ENCODE results near the gene TPPP2. TPM values are rescaled to one million over a fixed set of nuclear protein-coding genes. Genes with fewer than 3 reads are reported as not detected.

Gene TPPP2
- total RNA-seq, 1 experiment from 2014 or later: 0.35 TPM

DNA sequence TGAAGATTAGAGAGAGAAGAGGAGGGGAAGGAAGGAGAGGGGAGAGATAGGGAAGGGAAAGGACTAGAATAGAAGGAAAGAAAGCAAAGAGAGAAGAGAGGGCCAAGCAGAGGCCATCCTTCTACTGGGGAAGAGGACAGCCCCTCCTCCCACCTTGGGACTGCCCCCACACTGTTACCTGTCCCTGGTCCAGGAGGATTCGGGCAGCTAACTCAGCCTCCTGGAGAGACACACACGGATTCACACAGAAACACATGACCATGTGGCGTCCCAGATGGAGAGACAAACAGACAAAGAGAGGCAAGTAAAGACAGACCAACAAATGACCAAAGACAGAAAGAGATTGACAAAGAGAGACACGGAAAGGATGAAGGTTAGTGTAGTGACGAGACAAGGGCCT, 7.3 kb upstream of the TPPP2 start:
- peak overlapping the region; percentile 9 for H3K4me3 Mint-ChIP-seq
- POLR2A ChIA-PET: no interaction called here
- no peaks in the 10 kb centered on the region for H3K9me3 Mint-ChIP-seq
- DNase-seq (ENCODE audit: low spot score) (no peak), ATAC-seq (no peak)
- peaks cover 39% of the 10 kb centered on the region for H3K4me1 Mint-ChIP-seq
- H3K36me3 Mint-ChIP-seq: peaks cover 6% of the 10 kb centered on the region; the same call in 1 of the 2 replicates
- CTCF ChIA-PET: interaction anchor here (1.0 to 3.0 kb wide), 5 partner anchors 8 to 68 kb away, joined by 4 to 57 read pairs (median 12); no protein-coding TSS in a partner anchor
- H3K27me3 Mint-ChIP-seq (ENCODE audit: low read depth): peaks cover 35% of the 10 kb centered on the region
- no peak overlapping the region; the same call in 1 of the 2 replicates for H3K27ac Mint-ChIP-seq
- TF ChIP-seq SMAD3 (CRISPR knock-in tag; IDR thresholded peaks at IDR 0.05; ENCODE audit: borderline replicate concordance): no peak
- TF ChIP-seq, protein P1, sequence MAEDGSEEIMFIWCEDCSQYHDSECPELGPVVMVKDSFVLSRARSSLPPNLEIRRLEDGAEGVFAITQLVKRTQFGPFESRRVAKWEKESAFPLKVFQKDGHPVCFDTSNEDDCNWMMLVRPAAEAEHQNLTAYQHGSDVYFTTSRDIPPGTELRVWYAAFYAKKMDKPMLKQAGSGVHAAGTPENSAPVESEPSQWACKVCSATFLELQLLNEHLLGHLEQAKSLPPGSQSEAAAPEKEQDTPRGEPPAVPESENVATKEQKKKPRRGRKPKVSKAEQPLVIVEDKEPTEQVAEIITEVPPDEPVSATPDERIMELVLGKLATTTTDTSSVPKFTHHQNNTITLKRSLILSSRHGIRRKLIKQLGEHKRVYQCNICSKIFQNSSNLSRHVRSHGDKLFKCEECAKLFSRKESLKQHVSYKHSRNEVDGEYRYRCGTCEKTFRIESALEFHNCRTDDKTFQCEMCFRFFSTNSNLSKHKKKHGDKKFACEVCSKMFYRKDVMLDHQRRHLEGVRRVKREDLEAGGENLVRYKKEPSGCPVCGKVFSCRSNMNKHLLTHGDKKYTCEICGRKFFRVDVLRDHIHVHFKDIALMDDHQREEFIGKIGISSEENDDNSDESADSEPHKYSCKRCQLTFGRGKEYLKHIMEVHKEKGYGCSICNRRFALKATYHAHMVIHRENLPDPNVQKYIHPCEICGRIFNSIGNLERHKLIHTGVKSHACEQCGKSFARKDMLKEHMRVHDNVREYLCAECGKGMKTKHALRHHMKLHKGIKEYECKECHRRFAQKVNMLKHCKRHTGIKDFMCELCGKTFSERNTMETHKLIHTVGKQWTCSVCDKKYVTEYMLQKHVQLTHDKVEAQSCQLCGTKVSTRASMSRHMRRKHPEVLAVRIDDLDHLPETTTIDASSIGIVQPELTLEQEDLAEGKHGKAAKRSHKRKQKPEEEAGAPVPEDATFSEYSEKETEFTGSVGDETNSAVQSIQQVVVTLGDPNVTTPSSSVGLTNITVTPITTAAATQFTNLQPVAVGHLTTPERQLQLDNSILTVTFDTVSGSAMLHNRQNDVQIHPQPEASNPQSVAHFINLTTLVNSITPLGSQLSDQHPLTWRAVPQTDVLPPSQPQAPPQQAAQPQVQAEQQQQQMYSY (CRISPR knock-in tag; IDR thresholded peaks at IDR 0.05): no peak
- no peak for TF ChIP-seq NFATC4 (CRISPR knock-in tag; IDR thresholded peaks at IDR 0.05)
- TF ChIP-seq SMAD4 (CRISPR knock-in tag; IDR thresholded peaks at IDR 0.05): no peak
- TF ChIP-seq ETV6 (CRISPR knock-in tag; IDR thresholded peaks at IDR 0.05): no peak
- TF ChIP-seq CBFB (CRISPR knock-in tag; IDR thresholded peaks at IDR 0.05; ENCODE audit: low read depth): no peak
- TF ChIP-seq CREM (CRISPR knock-in tag; IDR thresholded peaks at IDR 0.05): no peak
- TF ChIP-seq, protein P2, sequence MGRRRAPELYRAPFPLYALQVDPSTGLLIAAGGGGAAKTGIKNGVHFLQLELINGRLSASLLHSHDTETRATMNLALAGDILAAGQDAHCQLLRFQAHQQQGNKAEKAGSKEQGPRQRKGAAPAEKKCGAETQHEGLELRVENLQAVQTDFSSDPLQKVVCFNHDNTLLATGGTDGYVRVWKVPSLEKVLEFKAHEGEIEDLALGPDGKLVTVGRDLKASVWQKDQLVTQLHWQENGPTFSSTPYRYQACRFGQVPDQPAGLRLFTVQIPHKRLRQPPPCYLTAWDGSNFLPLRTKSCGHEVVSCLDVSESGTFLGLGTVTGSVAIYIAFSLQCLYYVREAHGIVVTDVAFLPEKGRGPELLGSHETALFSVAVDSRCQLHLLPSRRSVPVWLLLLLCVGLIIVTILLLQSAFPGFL (CRISPR knock-in tag; IDR thresholded peaks at IDR 0.05; ENCODE audit: borderline replicate concordance): no peak
- TF ChIP-seq FOXJ3 (CRISPR knock-in tag; IDR thresholded peaks at IDR 0.05; ENCODE audit: borderline replicate concordance): no peak
- TF ChIP-seq, protein P3, sequence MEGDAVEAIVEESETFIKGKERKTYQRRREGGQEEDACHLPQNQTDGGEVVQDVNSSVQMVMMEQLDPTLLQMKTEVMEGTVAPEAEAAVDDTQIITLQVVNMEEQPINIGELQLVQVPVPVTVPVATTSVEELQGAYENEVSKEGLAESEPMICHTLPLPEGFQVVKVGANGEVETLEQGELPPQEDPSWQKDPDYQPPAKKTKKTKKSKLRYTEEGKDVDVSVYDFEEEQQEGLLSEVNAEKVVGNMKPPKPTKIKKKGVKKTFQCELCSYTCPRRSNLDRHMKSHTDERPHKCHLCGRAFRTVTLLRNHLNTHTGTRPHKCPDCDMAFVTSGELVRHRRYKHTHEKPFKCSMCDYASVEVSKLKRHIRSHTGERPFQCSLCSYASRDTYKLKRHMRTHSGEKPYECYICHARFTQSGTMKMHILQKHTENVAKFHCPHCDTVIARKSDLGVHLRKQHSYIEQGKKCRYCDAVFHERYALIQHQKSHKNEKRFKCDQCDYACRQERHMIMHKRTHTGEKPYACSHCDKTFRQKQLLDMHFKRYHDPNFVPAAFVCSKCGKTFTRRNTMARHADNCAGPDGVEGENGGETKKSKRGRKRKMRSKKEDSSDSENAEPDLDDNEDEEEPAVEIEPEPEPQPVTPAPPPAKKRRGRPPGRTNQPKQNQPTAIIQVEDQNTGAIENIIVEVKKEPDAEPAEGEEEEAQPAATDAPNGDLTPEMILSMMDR (IDR thresholded peaks at IDR 0.05): no peak
- no peak for TF ChIP-seq ZNF423 (CRISPR knock-in tag; IDR thresholded peaks at IDR 0.05)
- TF ChIP-seq ZNF317 (CRISPR knock-in tag; IDR thresholded peaks at IDR 0.05; ENCODE audit: borderline replicate concordance, low read depth): no peak

DNA sequence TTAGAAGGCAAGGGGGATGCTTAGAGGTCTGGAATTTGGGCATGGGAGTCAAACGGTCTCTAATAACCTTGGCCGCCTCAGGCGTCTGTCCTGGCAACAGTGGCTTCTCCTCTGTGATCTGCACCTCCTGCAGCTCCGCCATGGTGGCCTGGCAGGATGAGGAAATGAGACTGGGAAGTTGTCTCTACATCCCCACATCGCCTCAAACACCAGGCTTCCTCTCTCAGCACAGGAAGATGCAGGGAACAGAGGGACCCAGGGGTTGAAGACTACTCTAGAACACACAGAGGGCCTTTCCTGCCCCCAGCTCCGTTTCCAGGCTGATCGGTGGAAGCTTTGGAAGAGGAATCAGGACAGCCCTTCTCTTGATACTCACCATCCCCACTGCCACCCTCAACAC, 6.8 kb upstream of the TPPP2 start:
- Mint-ChIP-seq H3K27me3 (ENCODE audit: low read depth) (peaks cover 35% of the 10 kb centered on the region), H3K36me3 (peaks cover 6% of the 10 kb centered on the region; the same call in 1 of the 2 replicates), H3K27ac (no peak overlapping the region), H3K4me3 (peak overlapping the region; percentile 79; the same call in 1 of the 2 replicates), H3K9me3 (no peaks in the 10 kb centered on the region), H3K4me1 (peaks cover 39% of the 10 kb centered on the region)
- ATAC-seq: no peak
- TF ChIP-seq, protein P4, sequence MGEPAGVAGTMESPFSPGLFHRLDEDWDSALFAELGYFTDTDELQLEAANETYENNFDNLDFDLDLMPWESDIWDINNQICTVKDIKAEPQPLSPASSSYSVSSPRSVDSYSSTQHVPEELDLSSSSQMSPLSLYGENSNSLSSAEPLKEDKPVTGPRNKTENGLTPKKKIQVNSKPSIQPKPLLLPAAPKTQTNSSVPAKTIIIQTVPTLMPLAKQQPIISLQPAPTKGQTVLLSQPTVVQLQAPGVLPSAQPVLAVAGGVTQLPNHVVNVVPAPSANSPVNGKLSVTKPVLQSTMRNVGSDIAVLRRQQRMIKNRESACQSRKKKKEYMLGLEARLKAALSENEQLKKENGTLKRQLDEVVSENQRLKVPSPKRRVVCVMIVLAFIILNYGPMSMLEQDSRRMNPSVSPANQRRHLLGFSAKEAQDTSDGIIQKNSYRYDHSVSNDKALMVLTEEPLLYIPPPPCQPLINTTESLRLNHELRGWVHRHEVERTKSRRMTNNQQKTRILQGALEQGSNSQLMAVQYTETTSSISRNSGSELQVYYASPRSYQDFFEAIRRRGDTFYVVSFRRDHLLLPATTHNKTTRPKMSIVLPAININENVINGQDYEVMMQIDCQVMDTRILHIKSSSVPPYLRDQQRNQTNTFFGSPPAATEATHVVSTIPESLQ (CRISPR knock-in tag; IDR thresholded peaks at IDR 0.05): no peak
- TF ChIP-seq NFATC4 (CRISPR knock-in tag; IDR thresholded peaks at IDR 0.05) (no peak), PRRX2 (CRISPR knock-in tag; IDR thresholded peaks at IDR 0.05) (no peak), EMX1 (CRISPR knock-in tag; IDR thresholded peaks at IDR 0.05) (no peak), SMAD3 (CRISPR knock-in tag; IDR thresholded peaks at IDR 0.05; ENCODE audit: borderline replicate concordance) (no peak)
- TF ChIP-seq, protein P5, sequence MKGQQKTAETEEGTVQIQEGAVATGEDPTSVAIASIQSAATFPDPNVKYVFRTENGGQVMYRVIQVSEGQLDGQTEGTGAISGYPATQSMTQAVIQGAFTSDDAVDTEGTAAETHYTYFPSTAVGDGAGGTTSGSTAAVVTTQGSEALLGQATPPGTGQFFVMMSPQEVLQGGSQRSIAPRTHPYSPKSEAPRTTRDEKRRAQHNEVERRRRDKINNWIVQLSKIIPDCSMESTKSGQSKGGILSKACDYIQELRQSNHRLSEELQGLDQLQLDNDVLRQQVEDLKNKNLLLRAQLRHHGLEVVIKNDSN (CRISPR knock-in tag; IDR thresholded peaks at IDR 0.05): no peak
- TF ChIP-seq, protein P6, sequence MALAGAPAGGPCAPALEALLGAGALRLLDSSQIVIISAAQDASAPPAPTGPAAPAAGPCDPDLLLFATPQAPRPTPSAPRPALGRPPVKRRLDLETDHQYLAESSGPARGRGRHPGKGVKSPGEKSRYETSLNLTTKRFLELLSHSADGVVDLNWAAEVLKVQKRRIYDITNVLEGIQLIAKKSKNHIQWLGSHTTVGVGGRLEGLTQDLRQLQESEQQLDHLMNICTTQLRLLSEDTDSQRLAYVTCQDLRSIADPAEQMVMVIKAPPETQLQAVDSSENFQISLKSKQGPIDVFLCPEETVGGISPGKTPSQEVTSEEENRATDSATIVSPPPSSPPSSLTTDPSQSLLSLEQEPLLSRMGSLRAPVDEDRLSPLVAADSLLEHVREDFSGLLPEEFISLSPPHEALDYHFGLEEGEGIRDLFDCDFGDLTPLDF (CRISPR knock-in tag; IDR thresholded peaks at IDR 0.05): no peak
- ChIA-PET CTCF (interaction anchor here (1.0 to 3.0 kb wide), 6 partner anchors 8 to 69 kb away, joined by 4 to 57 read pairs (median 8); no protein-coding TSS in a partner anchor), POLR2A (interaction anchor here (1.1 to 2.3 kb wide), 3 partner anchors 8 to 48 kb away, joined by 3 to 7 read pairs (median 4); no protein-coding TSS in a partner anchor)
- no peak for DNase-seq (ENCODE audit: low spot score)
